Measurements from ENCODE around the gene RNF222.

DNA sequence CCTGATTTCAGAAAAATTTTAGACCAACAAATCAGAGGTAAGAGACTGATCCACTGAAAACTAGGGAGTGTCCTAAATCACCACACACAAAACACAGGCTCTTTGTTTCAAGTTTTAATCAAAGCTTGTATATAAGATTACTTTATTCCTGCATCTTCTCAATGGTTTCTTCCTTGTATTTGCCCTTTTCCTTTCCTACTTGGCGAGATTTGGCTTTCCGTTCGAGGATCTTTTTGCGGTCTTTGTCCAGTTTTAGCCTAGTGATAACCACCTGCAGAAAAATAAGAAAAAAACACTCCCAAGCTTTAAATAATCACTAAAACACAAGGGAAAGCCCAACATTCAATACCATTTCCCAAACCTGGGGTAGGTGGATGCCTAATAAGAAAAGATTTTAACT is 20.2 kb downstream of the RNF222 start:
- TF ChIP-seq, protein P1, sequence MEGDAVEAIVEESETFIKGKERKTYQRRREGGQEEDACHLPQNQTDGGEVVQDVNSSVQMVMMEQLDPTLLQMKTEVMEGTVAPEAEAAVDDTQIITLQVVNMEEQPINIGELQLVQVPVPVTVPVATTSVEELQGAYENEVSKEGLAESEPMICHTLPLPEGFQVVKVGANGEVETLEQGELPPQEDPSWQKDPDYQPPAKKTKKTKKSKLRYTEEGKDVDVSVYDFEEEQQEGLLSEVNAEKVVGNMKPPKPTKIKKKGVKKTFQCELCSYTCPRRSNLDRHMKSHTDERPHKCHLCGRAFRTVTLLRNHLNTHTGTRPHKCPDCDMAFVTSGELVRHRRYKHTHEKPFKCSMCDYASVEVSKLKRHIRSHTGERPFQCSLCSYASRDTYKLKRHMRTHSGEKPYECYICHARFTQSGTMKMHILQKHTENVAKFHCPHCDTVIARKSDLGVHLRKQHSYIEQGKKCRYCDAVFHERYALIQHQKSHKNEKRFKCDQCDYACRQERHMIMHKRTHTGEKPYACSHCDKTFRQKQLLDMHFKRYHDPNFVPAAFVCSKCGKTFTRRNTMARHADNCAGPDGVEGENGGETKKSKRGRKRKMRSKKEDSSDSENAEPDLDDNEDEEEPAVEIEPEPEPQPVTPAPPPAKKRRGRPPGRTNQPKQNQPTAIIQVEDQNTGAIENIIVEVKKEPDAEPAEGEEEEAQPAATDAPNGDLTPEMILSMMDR (IDR thresholded peaks at IDR 0.05), result no peak
- no peak for TF ChIP-seq POLR2A (IDR thresholded peaks at IDR 0.05)
